Mesenchymal stem cell (in vitro differentiated cells and primary cell): ENCODE data around the gene TMEM200A.

Source experiments
- DNase-seq: peaks from one replicate; pipeline ENCODE4 v3.0.0-alpha.2; 2013
- H2AFZ ChIP-seq: one replicate; pipeline ENCODE4 v1.6.1; 2013; ENCODE audit warnings: low read depth, mild to moderate bottlenecking, control low read depth, inconsistent platforms, low read length, moderate library complexity
- H2AK5ac ChIP-seq: 2 replicates; pipeline ENCODE4 v1.6.1; 2013; ENCODE audit warnings: low read length, moderate library complexity, mild to moderate bottlenecking, inconsistent platforms; ENCODE audit not compliant: severe bottlenecking
- H2BK120ac ChIP-seq: one replicate; pipeline ENCODE4 v1.6.1; 2013; ENCODE audit warnings: low read depth, mild to moderate bottlenecking, inconsistent platforms, low read length, moderate library complexity
- H2BK12ac ChIP-seq, 2 experiments: one replicate each; pipeline ENCODE4 v1.6.1; 2013; ENCODE audit warnings: inconsistent platforms in 2 of 2, low read length in 2 of 2, mild to moderate bottlenecking in 2 of 2, moderate library complexity in 2 of 2, control low read depth in 1 of 2
- H2BK15ac ChIP-seq: one replicate; pipeline ENCODE4 v1.6.1; 2013; ENCODE audit warnings: mild to moderate bottlenecking, low read depth, inconsistent platforms; ENCODE audit not compliant: poor library complexity, severe bottlenecking
- H2BK5ac ChIP-seq: 2 replicates; pipeline ENCODE4 v1.6.1; 2013; ENCODE audit warnings: low read depth, mild to moderate bottlenecking, low read length, control low read depth, inconsistent platforms; ENCODE audit not compliant: poor library complexity, severe bottlenecking
- H3K14ac ChIP-seq, 2 experiments: one replicate each; pipeline ENCODE4 v1.6.1; 2013; ENCODE audit warnings: inconsistent platforms in 2 of 2, low read length in 2 of 2, control low read depth in 1 of 2, mild to moderate bottlenecking in 1 of 2, moderate library complexity in 1 of 2
- H3K18ac ChIP-seq, 2 experiments: one replicate each; pipeline ENCODE4 v1.6.1; 2013; ENCODE audit warnings: inconsistent platforms in 2 of 2, low read length in 2 of 2, control low read depth in 1 of 2, low read depth in 1 of 2, mild to moderate bottlenecking in 1 of 2
- H3K23ac ChIP-seq, 2 experiments: one replicate each; pipeline ENCODE4 v1.6.1; 2013; ENCODE audit warnings: inconsistent platforms in 2 of 2, low read length in 2 of 2, mild to moderate bottlenecking in 2 of 2, moderate library complexity in 2 of 2, control low read depth in 1 of 2
- H3K27ac ChIP-seq: 2 replicates; pipeline ENCODE4 v1.5.1; 2013; ENCODE audit warnings: mild to moderate bottlenecking, moderate library complexity, low read length, control low read depth, inconsistent platforms; ENCODE audit not compliant: poor library complexity, severe bottlenecking
- H3K27me3 ChIP-seq, 2 experiments: 2 replicates each; pipeline versions ENCODE4 v1.6.1 to v1.7.0; 2013; ENCODE audit warnings: low read length in 2 of 2, mild to moderate bottlenecking in 2 of 2, moderate library complexity in 2 of 2, control low read depth in 1 of 2, inconsistent platforms in 1 of 2; ENCODE audit not compliant: control insufficient read depth in 1 of 2, insufficient read depth in 1 of 2
- H3K36me3 ChIP-seq, 2 experiments: 2 replicates each; pipeline versions ENCODE4 v1.6.1 to v1.7.0; 2013; ENCODE audit warnings: low read length in 2 of 2, control low read depth in 1 of 2, inconsistent platforms in 1 of 2, low read depth in 1 of 2, mild to moderate bottlenecking in 1 of 2; ENCODE audit not compliant: insufficient read depth in 2 of 2, control insufficient read depth in 1 of 2
- H3K4ac ChIP-seq, 2 experiments: one replicate each; pipeline ENCODE4 v1.6.1; 2013; ENCODE audit warnings: inconsistent platforms in 2 of 2, low read length in 2 of 2, mild to moderate bottlenecking in 2 of 2, moderate library complexity in 2 of 2, control low read depth in 1 of 2, low read depth in 1 of 2
- H3K4me1 ChIP-seq: 2 replicates; pipeline ENCODE4 v1.6.1; 2013; ENCODE audit warnings: low read depth, low read length, control low read depth; ENCODE audit not compliant: control insufficient read depth, insufficient read depth
- H3K4me2 ChIP-seq: 2 replicates; pipeline ENCODE4 v1.6.1; 2013; ENCODE audit warnings: low read length, mild to moderate bottlenecking, inconsistent platforms; ENCODE audit not compliant: poor library complexity, severe bottlenecking
- H3K4me3 ChIP-seq, 2 experiments: 2 replicates each; pipeline versions ENCODE4 v1.5.1 to v1.7.0; 2013; ENCODE audit warnings: low read length in 2 of 2, mild to moderate bottlenecking in 2 of 2, control low read depth in 1 of 2, low read depth in 1 of 2; ENCODE audit not compliant: insufficient read depth in 1 of 2
- H3K79me1 ChIP-seq: replicated peaks from 2 replicates; pipeline ENCODE4 v1.6.1; 2013; ENCODE audit warnings: mild to moderate bottlenecking, control low read depth, low read length, inconsistent platforms; ENCODE audit not compliant: poor library complexity, severe bottlenecking
- H3K9ac ChIP-seq: 2 replicates; pipeline ENCODE4 v1.7.0; 2013; ENCODE audit warnings: mild to moderate bottlenecking, low read length, moderate library complexity
- H3K9me3 ChIP-seq: 2 replicates; pipeline ENCODE4 v1.7.0; 2013; ENCODE audit warnings: mild to moderate bottlenecking, low read length; ENCODE audit not compliant: control insufficient read depth
- H4K8ac ChIP-seq: one replicate; pipeline ENCODE4 v1.6.1; 2013; ENCODE audit warnings: inconsistent platforms, mild to moderate bottlenecking, low read length, moderate library complexity
- H4K91ac ChIP-seq: one replicate; pipeline ENCODE4 v1.6.1; 2013; ENCODE audit warnings: mild to moderate bottlenecking, low read length, inconsistent platforms
- WGBS: methylation state at CpG from one replicate; pipeline ENCODE4 v1.1.7; 2013; ENCODE audit warnings: mixed read lengths; 5-methylcytosine and 5-hydroxymethylcytosine counted together

TMEM200A gene

DNA sequence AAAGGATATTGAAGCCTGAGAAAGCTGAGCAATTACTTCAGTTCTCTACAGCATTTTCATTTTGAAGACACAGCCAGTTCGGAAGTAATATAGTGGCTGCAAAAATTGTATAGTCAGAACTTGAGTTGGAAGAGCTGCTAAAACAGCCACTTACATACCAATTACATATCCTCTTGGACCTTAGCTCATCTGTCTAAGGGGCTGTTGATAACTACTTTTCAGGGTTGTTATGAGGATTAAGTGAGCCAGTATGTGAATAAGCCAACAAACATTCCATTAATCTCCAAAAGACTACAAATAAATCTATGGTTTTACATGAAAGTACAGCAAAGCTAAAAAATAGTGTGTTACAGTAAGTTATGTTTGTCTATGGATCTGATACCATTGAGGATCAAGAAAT is 59.7 kb downstream of the TMEM200A start:
- Histone ChIP-seq H3K14ac (no peak overlapping the region), H3K18ac (no peak overlapping the region), H3K9me3 (peaks cover 6% of the 10 kb centered on the region), H3K4me1 (peaks cover 1% of the 10 kb centered on the region), H2BK15ac (no peak overlapping the region), H3K4me2 (no peak overlapping the region), H3K36me3 (peaks cover 0 to 21% of the 10 kb centered on the region in 2 experiments), H3K4ac (no peak overlapping the region), H4K8ac (no peak overlapping the region), H3K27me3 (no peaks in the 10 kb centered on the region), H2BK12ac (no peak overlapping the region), H2BK120ac (no peak overlapping the region), H3K4me3 (no peak overlapping the region), H3K23ac (no peak overlapping the region), H4K91ac (no peak overlapping the region), H2AFZ (no peak overlapping the region), H3K9ac (no peak overlapping the region), H2AK5ac (no peak overlapping the region), H2BK5ac (no peak overlapping the region), H3K27ac (no peak overlapping the region), H3K79me1 (no peaks in the 10 kb centered on the region)
- peak; percentile 39 for DNase-seq
- no CpG with 5 or more reads among the region's 1 CpG for WGBS

DNA sequence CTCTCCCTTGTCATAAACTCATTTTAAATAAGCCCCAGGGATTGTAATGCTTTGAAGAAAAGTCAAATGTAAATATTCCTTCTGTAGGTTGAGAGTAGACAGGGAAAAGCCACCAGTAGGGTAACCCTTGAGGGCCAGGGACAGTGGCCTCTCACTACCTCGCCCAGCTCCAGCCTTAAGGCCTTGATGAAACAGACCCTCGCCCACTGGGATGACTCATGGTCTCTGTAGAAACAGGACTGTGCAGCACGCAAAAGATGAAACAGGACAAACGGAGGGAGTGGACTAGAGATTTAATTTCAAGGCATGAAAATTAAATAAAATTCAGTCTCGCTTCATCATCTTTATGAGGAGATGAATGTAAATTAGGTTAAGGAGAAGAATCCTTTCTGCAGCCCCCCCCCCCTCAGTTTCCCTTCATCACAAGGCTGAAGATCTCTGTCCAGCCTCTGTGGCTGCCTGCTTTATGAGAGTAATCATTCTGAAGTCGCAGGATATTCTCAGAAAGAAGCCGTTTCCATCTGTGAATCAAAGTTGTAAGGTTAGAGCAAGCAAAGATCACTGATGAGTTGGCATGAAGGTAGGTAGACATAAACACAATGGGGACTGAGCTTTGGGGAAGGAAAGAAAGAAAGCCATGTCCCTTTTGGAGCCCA is 60.4 kb downstream of the TMEM200A start:
- H3K23ac ChIP-seq, result no peak overlapping the region
- no peak overlapping the region for H3K18ac ChIP-seq
- no peak overlapping the region for H2AFZ ChIP-seq
- no peak overlapping the region for H2AK5ac ChIP-seq
- no peak overlapping the region for H3K4me2 ChIP-seq
- no peak overlapping the region for H3K27ac ChIP-seq
- no peaks in the 10 kb centered on the region for H3K27me3 ChIP-seq
- no peak overlapping the region for H3K4me3 ChIP-seq
- WGBS, result 58% methylated on average over 6 of the region's 7 CpGs
- H3K9ac ChIP-seq, result no peak overlapping the region
- peaks cover 3% of the 10 kb centered on the region for H3K9me3 ChIP-seq
- no peak overlapping the region for H2BK12ac ChIP-seq
- peaks cover 1% of the 10 kb centered on the region for H3K4me1 ChIP-seq
- DNase-seq, result peak; percentile 61
- H3K14ac ChIP-seq, result no peak overlapping the region
- no peak overlapping the region for H2BK15ac ChIP-seq
- H3K79me1 ChIP-seq, result no peaks in the 10 kb centered on the region
- H2BK120ac ChIP-seq, result no peak overlapping the region
- H4K91ac ChIP-seq, result peak overlapping the region; percentile 39
- peak overlapping the region; percentile 4 for H2BK5ac ChIP-seq
- no peak overlapping the region for H4K8ac ChIP-seq
- H3K4ac ChIP-seq, result no peak overlapping the region
- H3K36me3 ChIP-seq, result peaks cover 0 to 14% of the 10 kb centered on the region in 2 experiments

GRCh38 chr6:130431346-130431852 is 65.6 kb downstream of the TMEM200A start:
- no peak overlapping the region for H3K23ac ChIP-seq
- H3K9me3 ChIP-seq, result no peaks in the 10 kb centered on the region
- H2BK120ac ChIP-seq, result no peak overlapping the region
- H3K36me3 ChIP-seq, result peaks cover 0 to 42% of the 10 kb centered on the region in 2 experiments
- no peak overlapping the region for H2BK5ac ChIP-seq
- no peak overlapping the region for H3K4me2 ChIP-seq
- H3K79me1 ChIP-seq, result no peaks in the 10 kb centered on the region
- no peak overlapping the region for H3K18ac ChIP-seq
- no peak overlapping the region for H2AFZ ChIP-seq
- no peak overlapping the region for H2BK15ac ChIP-seq
- H3K9ac ChIP-seq, result no peak overlapping the region
- no peak overlapping the region for H3K27ac ChIP-seq
- no peak overlapping the region for H4K8ac ChIP-seq
- no peak overlapping the region for H3K4ac ChIP-seq
- no peak overlapping the region for H3K4me3 ChIP-seq
- WGBS, result 70% methylated on average over 2 of the region's 4 CpGs
- DNase-seq, result no peak
- no peak overlapping the region for H4K91ac ChIP-seq
- H2AK5ac ChIP-seq, result no peak overlapping the region
- no peaks in the 10 kb centered on the region for H3K4me1 ChIP-seq
- no peaks in the 10 kb centered on the region for H3K27me3 ChIP-seq
- no peak overlapping the region for H2BK12ac ChIP-seq
- H3K14ac ChIP-seq, result no peak overlapping the region

DNA sequence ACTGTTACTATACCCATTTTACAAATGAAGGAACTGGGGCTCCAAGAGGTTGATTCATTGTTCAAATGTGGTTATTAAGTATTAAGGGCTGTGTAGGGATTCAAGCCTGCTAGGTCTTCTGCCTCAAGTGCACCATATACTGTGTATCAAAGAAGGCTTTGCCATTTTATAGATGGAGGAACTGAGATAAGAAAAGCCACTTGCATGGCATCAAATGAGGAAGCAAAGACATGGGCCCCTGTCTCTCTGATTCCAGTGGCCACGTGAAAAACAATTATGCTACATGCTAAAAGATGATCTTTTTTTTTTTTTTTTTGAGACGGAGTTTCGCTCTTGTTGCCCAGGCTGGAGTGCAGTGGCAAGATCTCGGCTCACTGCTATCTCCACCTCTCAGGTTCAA is 67.0 kb downstream of the TMEM200A start:
- H2BK120ac ChIP-seq, result no peak overlapping the region
- H3K27ac ChIP-seq, result no peak overlapping the region
- no peak overlapping the region for H2BK12ac ChIP-seq
- no peaks in the 10 kb centered on the region for H3K9me3 ChIP-seq
- H2BK15ac ChIP-seq, result no peak overlapping the region
- H4K8ac ChIP-seq, result no peak overlapping the region
- no peak overlapping the region for H3K4ac ChIP-seq
- no peak overlapping the region for H3K4me3 ChIP-seq
- no peak overlapping the region for H3K14ac ChIP-seq
- no peak overlapping the region for H3K4me2 ChIP-seq
- H3K27me3 ChIP-seq, result no peaks in the 10 kb centered on the region
- no peak overlapping the region for H2BK5ac ChIP-seq
- no peaks in the 10 kb centered on the region for H3K79me1 ChIP-seq
- H3K23ac ChIP-seq, result no peak overlapping the region
- 87% methylated on average over 3 of the region's 4 CpGs for WGBS
- H2AFZ ChIP-seq, result no peak overlapping the region
- H3K18ac ChIP-seq, result no peak overlapping the region
- H3K9ac ChIP-seq, result no peak overlapping the region
- H4K91ac ChIP-seq, result no peak overlapping the region
- no peak for DNase-seq
- H3K4me1 ChIP-seq, result no peaks in the 10 kb centered on the region
- H2AK5ac ChIP-seq, result no peak overlapping the region
- peaks cover 0 to 47% of the 10 kb centered on the region in 2 experiments for H3K36me3 ChIP-seq
